ENCODE results near the gene TEC. TPM values are rescaled to one million over a fixed set of nuclear protein-coding genes. Genes with fewer than 3 reads are reported as not detected.
A peak's percentile ranks its signal among the peaks of the same experiment; 100 is the strongest.

The TEC gene
- total and polyA plus RNA-seq, 9 donors: 0.43 to 4.0 (median 1.4) TPM

DNA sequence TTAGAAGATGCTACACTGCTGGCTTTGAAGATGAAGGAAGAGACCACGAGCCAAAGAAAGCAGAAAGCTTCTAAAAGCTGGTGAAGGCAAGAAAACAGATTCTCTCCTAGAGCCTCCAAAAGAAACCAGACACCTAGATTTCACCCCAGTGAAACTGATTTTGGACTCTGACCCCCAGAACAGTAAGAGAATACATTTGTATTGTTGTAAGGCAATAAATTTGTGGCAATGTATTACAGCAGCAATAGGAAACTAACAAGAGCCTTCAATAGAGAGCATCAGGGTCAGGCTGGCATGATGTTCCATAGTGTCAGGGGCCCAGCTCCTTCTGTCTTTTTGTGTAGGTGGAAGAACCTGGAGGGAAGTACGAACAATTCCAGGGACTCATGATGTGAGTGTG, 6.0 kb upstream of the TEC start:
- H3K27ac ChIP-seq: no peak overlapping the region
- H3K4me3 ChIP-seq: no peak overlapping the region
- H3K4me1 ChIP-seq (ENCODE audit: insufficient read depth): no peaks in the 10 kb centered on the region
- no peak for DNase-seq
- intact Hi-C loops (cut with DNase I): no loop called here
- no peak for TF ChIP-seq POLR2A (IDR thresholded peaks at IDR 0.05)
- no peak for TF ChIP-seq EP300 (IDR thresholded peaks at IDR 0.05)
- no peak for TF ChIP-seq CTCF (IDR thresholded peaks at IDR 0.05)
- H3K9me3 ChIP-seq: no peaks in the 10 kb centered on the region
- H3K27me3 ChIP-seq: no peaks in the 10 kb centered on the region
- no peaks in the 10 kb centered on the region for H3K36me3 ChIP-seq
- 88 to 91% (median 89%) methylated on average over 2 of the region's 2 CpGs for WGBS, 3 donors

GRCh38 chr4:48275247-48275646, 5.6 kb upstream of the TEC start:
- no peak for TF ChIP-seq CTCF (IDR thresholded peaks at IDR 0.05)
- no peak for TF ChIP-seq EP300 (IDR thresholded peaks at IDR 0.05)
- TF ChIP-seq POLR2A (IDR thresholded peaks at IDR 0.05): no peak
- H3K36me3 ChIP-seq: no peaks in the 10 kb centered on the region
- no peaks in the 10 kb centered on the region for H3K4me1 ChIP-seq (ENCODE audit: insufficient read depth)
- H3K27ac ChIP-seq: no peak overlapping the region
- intact Hi-C loops (cut with DNase I): no loop called here
- H3K4me3 ChIP-seq: no peak overlapping the region
- 25 to 59% (median 39%) methylated on average over 3 of the region's 3 CpGs for WGBS, 3 donors
- H3K9me3 ChIP-seq: no peaks in the 10 kb centered on the region
- no peak for DNase-seq
- H3K27me3 ChIP-seq: no peaks in the 10 kb centered on the region

DNA sequence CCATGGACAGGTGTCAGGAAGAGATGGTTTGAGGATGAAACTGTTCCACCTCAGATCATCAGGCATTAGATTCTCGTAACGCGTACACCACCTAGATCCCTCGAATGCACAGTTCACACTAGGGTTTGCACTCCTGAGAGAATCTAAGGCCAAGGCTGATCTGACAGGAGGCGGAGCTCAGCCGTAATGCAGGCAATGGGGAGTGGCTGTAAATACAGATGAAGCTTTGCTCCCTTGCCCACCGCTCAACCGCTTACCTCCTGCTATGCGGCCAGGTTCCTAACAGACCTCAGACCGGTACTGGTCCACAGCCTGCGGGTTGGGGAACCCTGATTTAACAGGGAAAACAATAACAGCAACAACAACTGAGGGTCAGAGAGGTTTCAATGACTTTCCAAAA, 2.0 kb upstream of the TEC start:
- no peak overlapping the region for H3K4me3 ChIP-seq
- no peaks in the 10 kb centered on the region for H3K36me3 ChIP-seq
- intact Hi-C loops (cut with DNase I): no loop called here
- no peaks in the 10 kb centered on the region for H3K27me3 ChIP-seq
- DNase-seq: no peak
- TF ChIP-seq POLR2A (IDR thresholded peaks at IDR 0.05) (no peak), EP300 (IDR thresholded peaks at IDR 0.05) (no peak), CTCF (IDR thresholded peaks at IDR 0.05) (no peak)
- peaks cover 1% of the 10 kb centered on the region for H3K4me1 ChIP-seq (ENCODE audit: insufficient read depth)
- no peaks in the 10 kb centered on the region for H3K9me3 ChIP-seq
- 92 to 94% (median 93%) methylated on average over 11 of the region's 11 CpGs for WGBS, 3 donors
- no peak overlapping the region for H3K27ac ChIP-seq

- H3K27me3 ChIP-seq: no peaks in the 10 kb centered on the region
- no peak overlapping the region for H3K4me3 ChIP-seq
- no peak for DNase-seq
- no peaks in the 10 kb centered on the region for H3K9me3 ChIP-seq
- H3K27ac ChIP-seq: peak overlapping the region in 1 of 2 donors; percentile 62
- WGBS, 3 donors: 42 to 54% (median 43%) methylated on average over 6 of the region's 6 CpGs
- intact Hi-C loops (cut with DNase I): no loop called here
- no peaks in the 10 kb centered on the region for H3K36me3 ChIP-seq
- peaks cover 1% of the 10 kb centered on the region for H3K4me1 ChIP-seq (ENCODE audit: insufficient read depth)
- no peak for TF ChIP-seq EP300 (IDR thresholded peaks at IDR 0.05)
- no peak for TF ChIP-seq CTCF (IDR thresholded peaks at IDR 0.05)
- TF ChIP-seq POLR2A (IDR thresholded peaks at IDR 0.05): no peak
These were observed 1.4 kb upstream of the TEC start for GRCh38 chr4:48270951-48271473.
